Hepatocyte (in vitro differentiated cells): ENCODE data around the gene PAQR7.

Source experiments
- CTCF ChIP-seq: fragments of 200-600 bp; sonication (generic); IDR thresholded peaks from 2 replicates; pipeline ENCODE4 v1.5.1; 2016; ENCODE audit warnings: antibody characterized with exemption, mild to moderate bottlenecking; ENCODE audit not compliant: poor library complexity
- EZH2 ChIP-seq: fragments of 200-600 bp; sonication (generic); IDR thresholded peaks from 2 replicates; pipeline ENCODE4 v1.6.1; 2016; ENCODE audit warnings: antibody characterized with exemption, mild to moderate bottlenecking, borderline replicate concordance

- TF ChIP-seq CTCF (peak; percentile 9), EZH2 (no peak)
Measured at GRCh38 chr1:25905680-25906643, 30.5 kb upstream of the PAQR7 start, which contains the start of gene STMN1.
